Measurements from ENCODE around the gene PKP1.

Gene PKP1

DNA sequence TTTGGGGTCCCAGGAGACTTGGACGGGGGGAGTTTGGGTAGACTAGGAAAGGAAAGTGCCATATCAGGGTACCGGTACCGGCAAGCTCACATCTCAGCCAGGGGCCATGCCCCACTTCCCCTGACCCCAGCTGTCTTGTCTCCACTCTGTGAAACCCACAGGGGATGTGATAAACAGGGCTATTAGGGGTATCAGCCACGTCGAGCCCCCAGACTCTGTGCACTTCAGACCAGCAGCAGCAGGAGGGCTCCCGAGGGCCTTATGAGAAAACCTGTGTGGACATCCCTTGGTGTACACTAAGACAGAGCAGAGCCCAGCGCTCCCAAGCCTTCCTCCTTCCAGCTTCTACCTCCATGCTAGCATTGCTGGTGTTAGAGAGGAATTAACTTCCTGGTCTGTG, 47.9 kb downstream of the PKP1 start:
- no peak for DNase-seq

DNA sequence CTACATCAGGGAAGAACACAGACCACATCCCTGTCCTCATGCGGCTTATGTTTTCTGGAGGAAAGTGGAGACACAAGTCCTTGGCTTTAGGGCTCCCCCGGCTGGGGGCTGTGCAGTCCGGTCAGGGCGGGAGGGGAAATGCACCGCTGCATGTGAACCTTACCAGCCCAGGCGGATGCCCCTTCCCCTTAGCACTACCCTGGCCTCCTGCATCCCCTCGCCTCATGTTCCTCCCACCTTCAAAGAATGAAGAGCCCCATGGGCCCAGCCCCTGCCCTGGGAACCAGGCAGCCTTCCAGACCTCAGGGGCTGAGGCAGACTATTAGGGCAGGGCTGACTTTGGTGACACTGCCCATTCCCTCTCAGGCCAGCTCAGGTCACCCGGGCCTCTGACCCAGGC, 48.7 kb downstream of the PKP1 start:
- no peak for DNase-seq

DNA sequence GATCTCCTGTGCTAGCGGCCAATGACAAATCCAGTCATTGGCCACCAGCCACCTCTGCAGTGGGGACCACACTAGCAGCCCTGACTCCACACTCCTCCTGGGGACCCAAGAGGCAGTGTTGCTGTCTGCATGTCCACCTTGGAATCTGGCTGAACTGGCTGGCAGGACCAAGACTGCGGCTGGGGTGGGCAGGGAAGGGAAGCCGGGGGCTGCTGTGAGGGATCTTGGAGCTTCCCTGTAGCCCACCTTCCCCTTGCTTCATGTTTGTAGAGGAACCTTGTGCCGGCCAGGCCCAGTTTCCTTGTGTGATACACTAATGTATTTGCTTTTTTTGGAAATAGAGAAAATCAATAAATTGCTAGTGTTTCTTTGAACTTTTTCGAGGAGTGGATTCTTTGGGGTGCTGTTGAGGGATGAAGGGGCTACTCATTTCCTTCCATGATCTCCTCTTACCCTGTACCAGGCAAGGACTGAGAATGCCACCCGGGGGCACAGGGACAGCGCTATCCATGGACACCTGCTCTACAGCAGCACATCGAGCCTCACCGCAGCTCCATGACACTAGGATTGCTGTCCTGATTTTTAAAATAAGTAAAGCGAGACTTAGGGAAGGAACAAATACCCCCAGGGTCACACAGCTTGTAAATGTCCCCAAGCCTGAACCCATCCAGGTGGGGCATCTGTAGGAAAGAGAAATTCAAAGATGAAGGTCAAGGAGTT, 49.5 kb downstream of the PKP1 start:
- no peak for DNase-seq

DNA sequence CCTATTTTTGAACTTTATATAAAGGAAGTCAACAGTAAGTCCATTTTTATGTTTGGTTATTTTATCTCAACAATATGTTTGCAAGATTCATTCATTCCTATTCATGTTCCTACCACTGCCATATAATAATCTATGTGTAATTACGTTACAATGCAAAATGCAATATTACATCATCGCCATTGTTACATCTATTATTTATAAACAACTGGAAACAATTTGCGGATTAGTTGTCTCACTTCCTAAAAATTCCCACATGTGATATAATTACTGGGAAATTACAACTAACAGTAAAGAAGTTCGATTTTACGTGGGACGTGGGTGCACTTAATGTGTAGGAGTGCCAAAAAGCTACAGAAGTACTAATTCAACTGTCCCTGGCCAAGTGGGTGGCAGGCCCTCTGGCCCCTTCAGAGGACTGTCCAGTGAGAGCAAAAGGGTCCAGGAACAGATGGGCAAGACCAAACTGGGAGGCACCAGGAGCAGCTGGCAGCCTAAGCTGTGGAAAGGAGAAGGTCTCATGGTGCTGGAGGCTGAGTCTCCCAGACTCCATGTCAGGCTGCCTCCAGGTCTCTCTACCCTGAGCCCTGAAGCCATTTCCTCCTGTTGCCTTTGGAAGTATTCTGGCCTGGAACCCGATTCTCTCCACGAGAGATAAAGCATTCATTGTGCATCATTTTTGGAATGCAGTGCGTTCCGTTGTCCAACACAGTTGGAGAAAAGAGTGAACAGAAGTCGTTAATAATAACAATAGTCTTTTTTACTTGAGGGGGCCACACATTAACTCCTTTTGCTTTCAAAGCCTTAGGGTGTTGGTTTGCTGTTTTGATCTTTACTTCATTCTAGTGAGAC, 51.2 kb downstream of the PKP1 start:
- DNase-seq = no peak

DNA sequence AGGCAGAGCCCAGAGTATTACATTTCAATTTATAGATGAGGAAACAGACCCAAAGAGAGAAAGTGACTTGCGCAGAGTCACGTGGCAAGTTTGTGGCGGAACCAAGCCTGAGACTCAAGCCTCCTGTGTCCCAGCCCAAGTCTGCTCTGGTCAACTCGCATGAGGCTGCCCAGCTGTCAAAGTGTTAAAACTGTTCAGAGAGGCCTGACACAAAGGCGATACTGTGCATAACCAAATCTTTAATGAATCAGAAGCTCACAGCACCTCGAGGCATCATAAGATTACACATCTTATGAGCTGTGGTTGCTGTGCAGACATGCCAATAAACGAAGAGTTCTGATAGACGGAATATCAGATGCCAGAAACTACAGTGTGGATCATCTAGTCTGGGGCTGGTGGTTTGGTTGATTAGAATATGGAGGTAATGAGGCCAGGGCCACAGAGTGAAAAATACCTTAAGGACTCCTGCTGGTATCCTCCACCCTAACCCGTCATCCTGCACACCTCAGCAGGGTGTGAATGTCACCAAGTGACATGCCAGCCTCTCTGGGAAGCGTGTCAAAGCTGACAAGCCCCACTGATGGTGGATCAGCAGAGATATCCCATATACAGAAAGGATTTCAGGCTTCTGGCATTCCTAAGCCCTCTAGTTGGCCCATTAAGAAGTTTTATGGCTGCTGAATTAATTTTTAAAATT, 52.0 kb downstream of the PKP1 start:
- no peak for DNase-seq

DNA sequence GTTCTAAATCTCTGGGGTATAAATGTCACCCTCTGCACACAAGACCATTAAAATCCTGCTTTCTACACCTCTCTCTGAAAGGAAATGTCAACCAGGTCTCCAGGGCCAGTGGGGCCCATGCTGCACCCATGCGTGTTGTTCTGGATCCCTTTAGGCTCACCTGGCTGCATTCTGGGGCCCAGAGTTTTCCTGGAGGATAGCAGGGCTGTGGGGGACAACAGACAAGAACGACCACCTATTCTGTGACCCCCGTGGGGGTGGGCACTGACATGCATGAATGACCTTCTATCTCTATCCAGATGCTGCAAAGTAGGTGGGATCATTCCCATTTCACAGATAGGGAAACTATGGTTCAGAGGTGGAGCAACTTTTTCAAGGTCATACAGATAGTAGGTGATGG, 52.6 kb downstream of the PKP1 start:
- no peak for DNase-seq

DNA sequence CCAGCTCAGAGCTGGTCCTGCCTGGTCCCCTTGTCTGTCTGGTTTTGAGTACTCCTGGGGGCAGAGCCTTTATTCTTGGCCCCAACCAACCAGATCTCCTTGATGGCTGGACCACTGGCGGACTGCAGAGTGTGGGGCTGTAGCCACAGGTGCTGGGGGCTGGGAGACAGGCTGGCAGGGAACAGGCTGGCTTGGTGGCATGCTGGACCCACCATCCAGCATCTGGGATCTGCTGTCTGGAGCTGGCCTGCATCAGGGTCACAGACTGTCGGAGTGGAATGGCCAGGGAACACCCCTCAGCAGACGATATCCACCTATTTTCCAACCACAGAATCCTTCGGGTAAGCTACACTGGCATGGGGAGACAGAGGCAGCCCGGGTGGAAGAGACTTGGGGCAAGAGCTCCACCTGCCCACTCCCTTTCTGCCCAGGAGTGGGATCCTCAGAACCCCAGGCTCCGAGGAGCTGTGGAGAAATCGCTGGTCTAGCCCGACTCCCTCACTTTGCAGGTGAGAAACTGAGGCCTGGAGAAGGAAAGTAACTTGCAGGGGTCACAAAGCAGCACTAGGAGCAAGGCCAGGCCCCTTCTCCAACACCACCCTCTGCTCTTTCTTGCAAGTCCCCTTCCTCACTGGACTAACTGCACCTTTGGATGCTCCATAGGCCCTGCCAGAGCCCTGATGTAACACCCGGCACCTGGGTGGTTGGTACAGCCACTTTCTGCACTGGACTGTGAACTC, 53.6 kb downstream of the PKP1 start:
- DNase-seq = no peak

DNA sequence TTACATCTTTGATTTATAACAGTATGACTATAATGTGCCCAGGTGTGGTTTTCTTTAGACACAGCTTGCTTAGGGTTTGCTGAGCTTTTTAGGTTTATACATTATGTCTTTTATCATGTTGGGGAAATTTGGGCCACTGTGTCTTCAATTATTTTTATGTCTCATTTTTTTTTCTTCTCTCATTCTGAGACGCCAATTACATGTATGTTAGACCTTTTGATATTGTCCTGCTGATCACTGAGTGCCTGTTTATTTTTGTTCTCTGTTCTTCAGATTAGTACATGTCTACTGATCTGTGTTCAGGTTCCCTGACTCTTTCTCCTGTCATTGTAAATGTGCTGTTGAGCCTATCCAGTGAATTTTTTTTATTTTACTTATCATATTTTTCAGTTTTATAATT, 58.1 kb downstream of the PKP1 start:
- no peak for DNase-seq

DNA sequence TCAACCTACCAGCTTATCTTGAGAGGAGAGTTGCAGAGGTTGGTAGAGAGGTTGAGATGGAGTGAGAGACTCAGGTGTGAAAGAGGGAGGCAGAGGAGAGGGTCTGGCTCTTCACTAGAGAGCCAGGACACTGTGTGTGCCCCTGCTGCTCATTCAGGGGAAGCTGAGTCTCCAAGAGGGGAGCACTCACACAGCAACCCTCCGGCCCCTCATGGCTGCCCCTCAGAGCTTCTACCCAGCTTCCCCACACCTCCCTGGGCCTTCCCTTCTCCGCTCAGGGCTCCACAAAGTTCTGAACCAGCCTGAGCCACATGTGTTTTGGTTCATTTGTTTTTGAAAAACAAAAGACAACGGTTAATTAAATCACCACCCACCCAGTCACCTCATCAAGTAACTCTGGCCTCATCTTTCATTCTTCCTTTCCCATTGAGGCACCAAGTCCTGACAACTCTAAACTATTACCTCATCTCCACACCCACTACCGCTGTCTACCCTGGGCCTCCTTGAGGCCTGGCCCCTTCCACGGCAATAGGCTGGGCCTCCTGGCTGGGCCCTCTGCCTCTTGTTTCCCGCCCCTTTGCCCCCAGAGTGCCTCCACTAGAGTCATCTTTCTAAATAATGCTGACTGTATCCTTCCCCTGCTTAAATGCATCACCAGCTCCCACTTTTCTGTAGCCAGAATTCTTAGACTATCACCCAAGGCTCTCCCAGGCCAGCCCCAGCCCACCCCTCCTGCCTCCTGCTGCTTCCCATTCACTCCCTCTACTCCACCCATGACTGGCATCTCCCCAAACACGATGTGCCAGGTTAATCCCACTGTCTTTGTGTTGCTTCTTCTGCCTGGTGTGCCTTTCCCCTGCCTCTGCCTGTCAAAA, 61.1 kb downstream of the PKP1 start:
- no peak for DNase-seq

DNA sequence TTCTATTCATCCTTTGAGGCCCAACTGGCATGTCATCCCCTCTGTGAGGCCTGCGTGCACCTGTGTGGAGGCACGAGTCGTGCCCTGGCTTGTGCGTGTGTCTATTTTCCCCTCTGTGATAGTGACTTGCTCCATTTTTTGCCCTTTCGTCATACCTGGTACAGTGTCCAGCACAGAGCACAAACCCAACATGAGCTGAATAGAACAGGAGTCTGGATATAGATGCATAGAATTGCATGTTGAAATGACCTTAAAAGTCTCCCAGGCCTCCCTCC, 61.7 kb downstream of the PKP1 start:
- DNase-seq = no peak

DNA sequence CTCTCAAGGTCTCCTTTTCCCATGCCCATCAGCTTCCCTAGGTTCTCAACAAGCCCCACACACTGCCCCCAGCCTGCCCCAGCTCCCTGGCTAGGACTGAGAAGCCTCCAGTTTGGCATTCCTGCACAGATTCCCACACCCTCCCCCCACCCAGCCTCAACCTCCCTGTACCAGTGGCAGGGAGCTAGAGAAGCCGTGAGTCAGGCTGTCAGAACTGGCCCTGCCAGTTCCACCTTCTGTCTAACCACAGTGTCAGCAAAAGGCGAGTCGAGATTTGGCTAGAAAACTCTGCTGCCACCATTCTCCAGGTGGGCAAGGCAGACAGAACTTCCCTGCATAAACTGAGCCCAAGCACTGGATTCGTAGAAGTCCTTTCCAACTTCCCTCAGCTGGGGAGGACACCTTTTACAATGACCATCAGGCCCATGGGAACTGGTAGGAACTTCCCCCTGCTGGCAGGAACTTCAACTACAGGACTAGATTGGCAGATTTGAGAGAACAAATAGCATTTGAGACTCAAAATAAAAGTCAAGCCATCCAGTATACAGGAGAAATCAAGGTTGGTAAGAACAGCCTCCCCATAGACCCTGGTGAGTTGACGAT, 63.1 kb downstream of the PKP1 start:
- no peak for DNase-seq

DNA sequence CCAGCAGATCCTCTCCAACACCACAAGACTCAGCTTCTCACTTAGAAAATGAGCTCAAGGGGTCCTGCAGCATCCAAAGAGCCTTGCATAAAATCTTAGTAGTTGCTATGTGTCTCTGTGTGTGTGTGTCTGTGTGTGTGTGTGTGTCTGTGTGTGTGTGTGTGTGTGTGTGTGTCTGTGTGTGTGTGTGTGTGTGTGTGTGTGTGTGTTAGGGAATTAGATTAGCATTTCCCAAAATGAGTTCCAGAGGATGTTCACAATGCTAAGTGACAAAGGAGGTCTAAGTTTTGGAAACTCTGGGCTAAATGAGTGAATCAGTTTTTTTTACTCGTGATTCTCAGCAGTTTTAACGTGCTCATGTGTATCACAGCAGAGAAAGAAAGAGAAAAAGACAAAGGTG, 63.7 kb downstream of the PKP1 start:
- no peak for DNase-seq

DNA sequence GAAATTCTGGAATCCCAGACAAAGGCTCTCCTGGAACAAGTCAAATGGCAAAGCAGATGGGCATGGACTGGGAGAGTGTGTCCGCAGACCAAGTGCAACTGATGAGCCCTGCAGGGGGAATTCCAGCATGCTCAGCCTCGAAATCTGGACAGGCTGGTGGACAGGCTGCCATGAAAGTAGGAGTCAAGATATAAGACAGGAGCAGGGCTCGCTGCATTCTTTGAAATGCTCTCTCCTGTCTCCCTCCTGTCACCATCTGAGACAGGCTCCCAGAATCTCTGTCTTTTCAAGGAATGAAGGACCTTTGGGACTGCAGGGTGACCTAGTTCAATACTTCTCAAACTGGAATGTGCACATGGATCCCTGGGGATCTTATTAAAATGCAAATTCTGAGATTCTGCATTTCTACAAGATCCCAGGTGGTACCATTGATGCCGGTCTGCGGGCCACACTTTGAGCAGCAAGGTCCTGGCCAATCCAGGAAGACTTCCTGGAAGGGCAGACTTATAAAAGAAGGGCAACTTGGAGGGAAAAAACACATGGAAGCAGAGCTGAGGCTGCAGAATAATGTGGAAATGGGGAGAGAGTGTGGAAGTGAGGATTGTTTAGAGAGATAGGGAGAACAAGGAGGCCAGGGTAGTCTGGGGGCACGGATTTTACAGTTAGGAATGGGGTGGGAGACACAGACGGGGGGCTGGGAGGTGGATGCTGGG, 64.3 kb downstream of the PKP1 start:
- DNase-seq = no peak

DNA sequence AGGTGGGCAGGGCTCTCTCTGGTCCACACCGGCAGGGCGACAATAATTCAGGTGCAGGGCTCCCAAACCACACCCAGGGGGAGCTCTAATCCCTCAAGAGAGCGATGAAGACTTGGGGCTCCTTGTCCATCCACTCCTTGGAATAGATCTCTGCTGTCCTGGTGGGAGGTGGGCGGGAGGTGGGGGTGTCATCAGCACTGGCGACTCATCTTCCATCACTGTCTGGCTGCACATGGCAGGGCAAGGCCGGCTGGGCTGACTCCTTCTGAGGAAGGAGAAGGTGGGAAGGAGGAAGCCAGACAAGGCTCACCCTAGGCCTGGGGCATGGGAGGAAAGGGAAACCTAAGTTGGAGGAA, 64.9 kb downstream of the PKP1 start:
- DNase-seq = no peak

DNA sequence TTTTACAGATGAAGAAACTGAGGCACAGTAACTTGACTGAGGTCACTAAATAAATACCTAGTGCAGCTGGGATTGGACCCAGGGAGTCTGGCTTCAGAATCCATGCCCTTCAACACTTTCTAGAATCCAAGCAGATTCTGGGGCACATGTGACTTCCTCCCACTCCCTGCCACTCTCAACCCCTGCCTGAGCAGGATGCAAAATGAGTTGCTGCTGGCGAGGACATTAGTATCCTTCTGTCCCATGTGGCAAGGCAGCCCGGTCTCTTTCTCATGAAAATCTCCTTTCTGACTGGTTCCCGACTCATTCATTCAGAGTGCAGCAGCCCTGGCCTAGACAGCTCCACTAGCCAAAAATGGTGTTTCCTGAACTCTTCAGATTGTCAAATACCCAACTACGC, 65.8 kb downstream of the PKP1 start:
- DNase-seq = no peak

DNA sequence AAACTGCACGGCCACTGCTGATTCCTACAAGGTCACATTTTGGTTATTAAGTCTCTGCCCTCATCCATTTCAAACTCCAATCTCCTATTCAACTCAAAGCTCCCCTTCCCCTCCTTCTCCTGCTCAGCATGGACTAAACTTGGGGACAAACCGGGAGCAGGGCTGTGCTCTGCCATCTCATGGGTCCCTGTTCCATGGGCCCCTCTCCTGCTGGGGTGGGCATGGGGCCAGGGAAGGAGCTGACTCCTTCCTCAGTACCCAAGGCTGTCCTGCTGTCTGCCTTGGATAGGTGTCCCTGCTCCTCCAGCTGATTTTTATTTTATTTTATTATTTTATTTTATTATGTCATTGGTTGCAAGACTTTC, 67.0 kb downstream of the PKP1 start:
- no peak for DNase-seq

DNA sequence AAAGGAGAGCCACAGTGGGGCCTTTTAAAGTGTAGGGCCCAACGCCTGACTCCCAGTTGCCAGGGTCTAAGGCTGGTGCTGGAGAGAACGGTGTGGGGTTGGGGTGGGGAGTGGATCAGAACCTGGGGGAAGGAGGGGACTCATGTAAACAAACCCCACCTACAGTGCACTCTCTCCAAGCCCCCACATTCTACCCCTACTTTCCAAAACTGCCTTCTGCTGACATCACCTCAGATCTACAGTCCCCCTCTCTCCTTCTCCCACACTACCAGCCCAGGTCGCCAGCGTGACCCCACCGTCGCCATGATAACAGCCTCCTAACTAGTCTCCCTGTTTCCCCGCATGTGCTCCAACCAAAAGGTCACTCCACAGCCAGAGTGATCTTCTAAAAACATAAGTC, 67.6 kb downstream of the PKP1 start:
- DNase-seq = no peak

DNA sequence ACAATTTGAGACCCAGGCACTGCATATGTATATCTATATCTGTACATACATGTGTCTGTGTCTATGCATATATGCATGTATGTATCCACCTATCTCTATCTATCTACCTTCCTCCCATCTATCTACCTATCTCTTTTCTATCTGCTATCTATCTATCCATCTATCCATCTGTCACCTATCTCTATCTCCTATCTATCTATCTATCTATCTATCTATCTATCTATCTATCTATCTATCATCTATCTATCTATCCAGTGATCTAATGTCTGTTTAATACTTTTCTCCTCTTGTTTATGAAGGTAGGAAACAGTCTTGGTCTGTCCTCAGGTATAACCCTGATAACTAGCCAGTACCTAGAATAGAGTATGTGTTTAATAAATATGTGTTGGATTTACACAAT, 68.3 kb downstream of the PKP1 start:
- no peak for DNase-seq

DNA sequence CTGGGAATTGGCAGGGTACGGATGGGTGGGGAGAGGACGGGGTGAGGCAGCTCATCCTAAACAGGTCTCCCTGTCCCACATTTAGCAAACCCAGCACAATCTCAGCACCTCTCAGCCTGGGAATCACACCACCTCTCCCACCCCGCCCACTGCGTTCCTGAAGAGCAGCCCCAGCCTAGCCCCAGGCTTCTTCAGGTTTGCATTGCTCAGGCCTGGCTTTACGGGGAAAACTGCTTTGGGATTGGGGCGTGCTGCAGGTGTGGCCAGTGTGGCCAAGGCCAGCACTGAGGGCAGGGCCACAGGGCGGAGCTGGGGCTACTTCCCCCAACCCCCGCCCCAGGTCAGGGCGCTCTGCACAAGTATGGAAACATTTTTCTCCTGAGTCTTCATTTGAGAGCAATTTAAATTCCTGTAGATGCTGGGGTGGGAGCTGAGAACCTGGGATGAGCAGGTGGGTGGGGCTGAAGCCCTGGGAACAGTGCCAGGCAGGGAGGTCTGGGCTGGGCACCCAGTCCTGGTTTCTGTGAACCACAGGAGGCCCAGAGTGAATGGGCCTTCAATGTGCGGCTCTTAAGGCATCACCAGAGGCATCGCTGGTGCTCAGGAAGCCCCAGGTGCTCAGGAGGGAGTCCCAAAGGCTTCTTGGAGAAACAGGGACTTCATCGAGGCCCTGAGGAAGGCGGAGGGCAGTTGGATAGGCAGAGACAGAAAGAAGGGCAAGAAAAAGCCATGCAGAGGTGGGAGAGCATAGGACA, 70.1 kb downstream of the PKP1 start:
- DNase-seq = no peak

DNA sequence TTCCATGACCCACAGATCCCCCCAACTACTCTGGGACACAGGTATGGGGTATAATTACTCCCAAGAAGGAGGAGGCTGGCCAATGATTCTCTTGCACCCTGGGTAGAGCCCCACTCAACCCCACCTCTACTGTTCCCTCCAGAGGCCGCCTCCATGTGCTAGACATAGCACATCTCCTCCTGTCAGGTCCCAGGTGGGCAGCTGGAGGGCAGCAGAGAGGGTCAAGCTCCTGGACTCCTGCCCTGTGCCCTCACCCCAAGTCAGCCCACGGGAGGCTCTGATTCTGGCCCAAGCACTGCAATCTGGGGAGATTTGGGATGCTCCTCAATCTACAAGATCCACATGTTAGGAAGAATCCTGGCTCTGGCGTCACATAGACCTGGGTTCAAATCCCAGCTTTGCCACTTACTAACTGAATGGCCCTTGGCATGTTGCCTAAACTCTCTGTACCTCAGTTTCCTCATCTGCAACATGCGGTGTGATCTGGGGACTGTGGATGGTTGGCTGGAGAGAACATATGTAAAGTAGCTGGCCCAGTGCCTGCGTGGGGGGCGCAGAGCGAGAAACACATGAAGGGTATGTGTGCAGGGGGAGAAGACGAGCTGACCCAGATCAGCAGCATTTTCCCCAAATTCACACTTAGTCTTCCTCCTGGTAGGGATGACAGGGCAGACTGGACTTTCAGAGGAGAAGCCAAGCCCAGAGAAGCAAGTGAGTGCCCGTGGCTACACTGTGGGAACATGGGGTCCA, 71.0 kb downstream of the PKP1 start:
- DNase-seq = no peak

Measured in NCI-H2081 treated with DMSO at 0.1 percent for 48 hours (cell line).